ENCODE measurements around the gene FDXR.

- TF ChIP-seq TCF12 (IDR thresholded peaks at IDR 0.05; ENCODE audit: low read depth, low read length) = no peak
- TF ChIP-seq HDAC2 (IDR thresholded peaks at IDR 0.05; ENCODE audit: borderline replicate concordance in 1 of 2, low read depth in 2 of 2, low read length in 2 of 2) = no peak
- TF ChIP-seq CTCF (IDR thresholded peaks at IDR 0.05; ENCODE audit: control extremely low read depth in 1 of 3, insufficient read depth in 1 of 3, low read depth in 1 of 3, low read length in 3 of 3) = no peak
- TF ChIP-seq CHD7 (IDR thresholded peaks at IDR 0.05; ENCODE audit: insufficient replicate concordance, low read length) = no peak
- no peak for TF ChIP-seq HDAC6 (IDR thresholded peaks at IDR 0.05; ENCODE audit: low read depth, low read length)
Observed at GRCh38 chr17:74825952-74826719, 46.7 kb downstream of the FDXR start.

Data from H1 (cell line).